Mononuclear cell (primary cell): ENCODE measurements around the gene AMBP. TPM values are rescaled to one million over a fixed set of nuclear protein-coding genes. Genes with fewer than 3 reads are reported as not detected.

Experiments
- H3K27me3 ChIP-seq: 2 replicates; pipeline ENCODE4 v1.6.0; 2011; ENCODE audit warnings: low read length, control low read depth; ENCODE audit not compliant: insufficient read depth
- H3K4me1 ChIP-seq: 2 replicates; pipeline ENCODE4 v1.5.1; 2011; ENCODE audit warnings: mild to moderate bottlenecking, low read length, control low read depth; ENCODE audit not compliant: insufficient read depth
- H3K4me3 ChIP-seq: 2 replicates; pipeline ENCODE4 v1.5.1; 2011; ENCODE audit warnings: mild to moderate bottlenecking, low read length, moderate library complexity
- H3K9me3 ChIP-seq: 2 replicates; pipeline ENCODE4 v1.5.1; 2011; ENCODE audit warnings: low read depth, mild to moderate bottlenecking, control low read depth, low read length
- total RNA-seq: library from RNA; depleted of rRNA; stranded (reverse); fragments of >200 nt; gene quantifications from one replicate; pipeline ENCODE4 v1.2.3, GENCODE V29; 2012

AMBP gene
- total RNA-seq, 1 donor = not detected

GRCh38 chr9:114030364-114030763 is 47.7 kb downstream of the AMBP start:
- no peak overlapping the region for H3K4me3 ChIP-seq

DNA sequence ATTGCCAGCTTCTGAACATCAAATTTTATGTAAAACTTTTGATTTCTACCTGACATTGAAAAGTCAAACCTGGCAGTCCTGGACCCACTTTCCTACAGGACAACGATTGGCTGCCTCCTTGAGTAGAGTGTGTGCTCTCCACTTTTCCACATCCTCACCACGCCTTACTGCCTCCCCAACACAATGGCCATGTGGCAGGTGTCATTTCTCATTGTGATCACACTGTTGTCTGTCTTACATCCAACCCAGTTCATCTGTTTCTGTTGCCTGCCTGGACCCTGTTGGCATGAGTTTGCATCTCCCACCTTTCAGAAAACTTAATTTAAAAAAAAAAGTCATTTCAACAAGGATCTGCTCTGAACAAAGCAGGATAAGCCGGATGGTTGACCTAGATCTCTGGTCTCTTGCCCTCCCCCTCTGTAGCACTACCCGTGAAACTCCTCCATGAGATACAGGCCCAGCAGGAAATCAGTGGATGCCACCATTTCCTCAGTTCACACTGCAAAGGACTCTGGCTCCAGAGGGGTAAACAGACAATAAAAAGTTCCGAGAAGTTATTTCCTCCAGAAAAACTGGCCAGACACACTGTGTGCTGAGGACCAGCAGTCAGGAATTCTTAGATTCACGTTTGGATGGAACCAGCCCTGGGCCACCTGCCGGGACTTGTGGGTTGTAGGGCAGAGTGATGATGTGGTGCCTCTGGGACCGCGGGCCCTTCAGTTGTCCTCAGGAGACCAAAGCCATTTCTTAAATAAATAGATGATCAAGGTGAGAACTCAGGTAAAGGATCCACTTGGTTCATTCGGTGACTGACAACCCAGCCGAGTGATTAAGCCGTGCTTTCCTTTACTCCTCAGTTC is 48.6 kb downstream of the AMBP start:
- Histone ChIP-seq H3K4me3 (no peak overlapping the region), H3K9me3 (no peaks in the 10 kb centered on the region), H3K27me3 (no peaks in the 10 kb centered on the region), H3K4me1 (no peaks in the 10 kb centered on the region)

More at GRCh38 chr9:114030364-114030763, 47.7 kb downstream of the AMBP start:
- H3K9me3 ChIP-seq = no peaks in the 10 kb centered on the region
- no peaks in the 10 kb centered on the region for H3K27me3 ChIP-seq
- H3K4me1 ChIP-seq = no peaks in the 10 kb centered on the region

- H3K27me3 ChIP-seq = no peaks in the 10 kb centered on the region
- H3K4me1 ChIP-seq = no peaks in the 10 kb centered on the region
Measured at GRCh38 chr9:114028646-114029045, 49.5 kb downstream of the AMBP start.

DNA sequence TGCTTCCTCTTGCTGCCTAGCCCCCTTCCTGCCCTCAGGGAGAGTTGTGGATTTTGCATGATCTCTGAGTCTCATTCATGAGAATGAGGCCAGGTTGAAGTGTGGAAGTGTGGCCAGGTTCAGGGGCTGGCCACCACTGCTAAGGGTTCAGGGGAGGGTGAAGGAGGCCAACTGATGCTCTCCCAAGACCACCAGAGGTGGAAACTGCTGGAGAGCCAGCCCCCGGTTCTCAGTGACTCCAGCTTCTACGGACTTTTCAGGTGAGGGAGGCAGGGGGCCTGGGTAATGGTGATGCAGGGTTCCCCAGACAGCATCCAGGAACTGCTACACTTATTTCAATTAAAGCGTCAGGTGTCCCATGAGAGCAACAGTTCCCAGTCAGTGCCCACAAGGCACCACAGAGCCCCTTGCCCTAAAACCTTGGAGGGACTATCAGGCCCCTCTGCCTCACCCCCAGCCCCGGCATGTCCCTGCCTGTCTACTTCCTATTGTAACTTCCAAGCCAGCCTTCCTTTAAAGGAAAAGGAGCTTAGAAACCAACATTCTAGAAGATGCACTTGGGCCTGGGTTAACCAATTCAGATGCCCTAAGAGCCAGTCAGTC is 50.1 kb downstream of the AMBP start:
- Histone ChIP-seq H3K4me1 (no peaks in the 10 kb centered on the region), H3K4me3 (no peak overlapping the region), H3K27me3 (no peaks in the 10 kb centered on the region), H3K9me3 (peaks cover 10% of the 10 kb centered on the region)

More at GRCh38 chr9:114028646-114029045, 49.5 kb downstream of the AMBP start:
- H3K9me3 ChIP-seq = peaks cover 6% of the 10 kb centered on the region
- no peak overlapping the region for H3K4me3 ChIP-seq

DNA sequence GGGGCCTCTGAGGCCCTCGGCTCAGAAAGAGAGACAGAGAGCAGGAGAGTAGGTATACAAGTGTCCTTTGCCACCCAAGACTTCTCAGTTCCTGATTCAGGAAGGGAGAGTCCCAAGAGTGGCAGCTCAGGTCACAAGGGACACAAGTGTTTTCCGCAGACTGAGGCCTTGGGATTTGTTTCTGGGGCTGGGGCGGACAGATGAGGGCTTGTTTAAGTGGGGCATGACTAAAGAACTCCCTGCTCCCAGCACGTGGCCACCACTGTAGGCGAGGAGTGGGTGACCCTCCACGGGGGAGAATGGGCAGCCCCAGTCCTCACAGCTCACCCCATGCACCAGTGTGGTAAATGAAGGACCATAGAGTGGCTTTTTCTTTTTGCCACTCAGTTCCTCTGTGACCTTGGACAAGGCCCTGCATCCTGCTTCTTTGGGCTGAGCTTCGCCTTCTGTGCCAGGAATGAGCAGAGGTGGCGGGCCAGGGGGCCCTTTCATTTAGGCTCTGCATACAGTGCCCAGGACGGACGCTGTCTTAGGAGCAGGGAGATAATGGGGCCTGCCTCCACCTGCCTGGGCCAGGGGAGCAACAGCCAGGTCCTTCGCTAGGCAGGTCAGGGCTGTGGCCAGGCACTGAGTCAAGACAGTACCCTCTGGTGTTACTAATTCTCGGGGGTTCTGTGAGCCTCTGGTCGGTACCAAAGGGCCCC is 50.8 kb downstream of the AMBP start:
- no peaks in the 10 kb centered on the region for H3K27me3 ChIP-seq
- H3K9me3 ChIP-seq = peaks cover 16% of the 10 kb centered on the region
- H3K4me1 ChIP-seq = no peaks in the 10 kb centered on the region
- H3K4me3 ChIP-seq = no peak overlapping the region

GRCh38 chr9:114026335-114026734 is 51.8 kb downstream of the AMBP start:
- H3K4me3 ChIP-seq = no peak overlapping the region
- H3K27me3 ChIP-seq = no peaks in the 10 kb centered on the region
- H3K4me1 ChIP-seq = no peaks in the 10 kb centered on the region
- H3K9me3 ChIP-seq = peaks cover 16% of the 10 kb centered on the region

- no peak overlapping the region for H3K4me3 ChIP-seq
- H3K27me3 ChIP-seq = no peaks in the 10 kb centered on the region
- peaks cover 16% of the 10 kb centered on the region for H3K9me3 ChIP-seq
- H3K4me1 ChIP-seq = no peaks in the 10 kb centered on the region
Measured at GRCh38 chr9:114025760-114026159, 52.3 kb downstream of the AMBP start.

GRCh38 chr9:114025196-114025753 is 52.8 kb downstream of the AMBP start:
- Histone ChIP-seq H3K4me1 (no peaks in the 10 kb centered on the region), H3K9me3 (peaks cover 16% of the 10 kb centered on the region), H3K4me3 (no peak overlapping the region), H3K27me3 (no peaks in the 10 kb centered on the region)

GRCh38 chr9:114023961-114024360 is 54.1 kb downstream of the AMBP start:
- Histone ChIP-seq H3K27me3 (no peaks in the 10 kb centered on the region), H3K9me3 (peaks cover 16% of the 10 kb centered on the region), H3K4me1 (no peaks in the 10 kb centered on the region), H3K4me3 (no peak overlapping the region)

DNA sequence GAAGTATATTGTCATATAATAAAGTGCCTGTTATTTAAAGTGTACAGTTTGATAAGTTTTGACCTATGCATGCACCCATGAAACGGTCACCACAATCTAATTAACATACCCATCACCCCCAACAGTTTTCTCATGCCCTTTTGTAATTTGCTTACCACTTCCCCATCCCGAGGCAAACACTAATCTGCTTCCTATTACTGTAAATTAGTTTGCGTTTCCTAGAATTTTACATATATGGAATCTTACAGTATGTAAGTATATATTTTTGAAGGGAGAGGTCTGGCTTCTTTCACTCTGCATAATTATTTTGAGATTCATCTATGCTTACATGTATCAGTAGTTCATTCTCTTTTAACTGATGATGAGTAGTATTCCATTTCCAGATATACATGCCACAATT is 56.5 kb downstream of the AMBP start:
- Histone ChIP-seq H3K4me3 (no peak overlapping the region), H3K4me1 (no peaks in the 10 kb centered on the region), H3K9me3 (peaks cover 16% of the 10 kb centered on the region), H3K27me3 (no peaks in the 10 kb centered on the region)

- H3K4me3 ChIP-seq = no peak overlapping the region
- no peaks in the 10 kb centered on the region for H3K4me1 ChIP-seq
Measured at GRCh38 chr9:114017741-114018715, 60.1 kb downstream of the AMBP start.

GRCh38 chr9:114016629-114017423 is 61.3 kb downstream of the AMBP start:
- Histone ChIP-seq H3K9me3 (no peaks in the 10 kb centered on the region), H3K4me1 (no peaks in the 10 kb centered on the region), H3K27me3 (no peaks in the 10 kb centered on the region), H3K4me3 (no peak overlapping the region)

More at GRCh38 chr9:114017741-114018715, 60.1 kb downstream of the AMBP start:
- Histone ChIP-seq H3K9me3 (peaks cover 7% of the 10 kb centered on the region), H3K27me3 (no peaks in the 10 kb centered on the region)

DNA sequence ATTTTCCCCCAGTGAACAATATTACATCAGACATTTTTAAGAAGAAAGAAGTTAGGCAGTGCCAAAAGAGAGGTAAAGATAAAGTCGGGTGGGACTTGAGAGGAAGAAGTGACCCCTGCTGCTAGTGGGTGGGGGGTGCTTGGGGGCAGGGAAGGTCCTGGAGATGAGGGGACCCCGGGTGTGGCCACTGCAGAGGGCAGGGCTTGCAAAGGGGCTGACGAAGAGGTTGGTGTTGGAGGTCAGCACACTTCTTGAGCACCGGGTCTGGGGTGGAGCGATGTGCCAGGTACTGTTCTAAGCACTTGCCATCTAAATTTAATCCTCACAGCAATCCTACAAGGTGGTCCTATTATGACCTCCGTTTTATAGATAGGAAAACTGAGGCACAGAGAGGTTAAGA is 62.0 kb downstream of the AMBP start:
- no peaks in the 10 kb centered on the region for H3K9me3 ChIP-seq
- H3K4me1 ChIP-seq = no peaks in the 10 kb centered on the region
- H3K27me3 ChIP-seq = no peaks in the 10 kb centered on the region
- H3K4me3 ChIP-seq = no peak overlapping the region
